Measurements from ENCODE around the gene NSRP1. TPM values are rescaled to one million over a fixed set of nuclear protein-coding genes. Genes with fewer than 3 reads are reported as not detected.
"Not testable (repeated sequence)": the region's sequence is repeated elsewhere in the genome, so short reads cannot be mapped to it uniquely, and the experiment has no call there.

Gene NSRP1
- total RNA-seq, 1 donor from 2014 or later: 11.1 TPM

DNA sequence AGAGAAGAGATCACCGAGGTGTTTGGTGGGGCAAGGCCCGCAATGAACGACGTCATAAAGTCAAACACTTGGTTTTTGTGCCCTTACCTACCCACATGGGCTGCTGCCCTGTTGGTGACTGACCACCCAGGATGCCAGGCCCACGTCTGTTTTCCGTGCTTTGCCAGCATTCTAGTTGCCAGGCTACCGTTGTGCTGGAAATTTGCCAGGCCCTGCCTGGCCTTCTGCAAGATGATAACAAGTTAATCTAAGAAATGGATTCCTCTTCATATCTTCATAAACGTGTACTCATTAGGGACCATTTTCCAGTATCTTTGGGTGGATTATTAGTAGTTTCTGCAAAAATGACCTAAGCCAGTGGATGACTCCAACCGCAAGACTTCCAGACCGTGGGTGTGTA is 83.5 kb downstream of the NSRP1 start:
- Histone ChIP-seq H3K27me3 (ENCODE audit: control insufficient read depth, insufficient read depth, low read length) (no peaks in the 10 kb centered on the region), H3K36me3 (ENCODE audit: control insufficient read depth, insufficient read depth, low read length) (no peaks in the 10 kb centered on the region), H3K4me3 (ENCODE audit: low read depth, low read length) (no peak overlapping the region)
- DNase-seq (ENCODE audit: low read depth): no peak
- TF ChIP-seq, protein P1, sequence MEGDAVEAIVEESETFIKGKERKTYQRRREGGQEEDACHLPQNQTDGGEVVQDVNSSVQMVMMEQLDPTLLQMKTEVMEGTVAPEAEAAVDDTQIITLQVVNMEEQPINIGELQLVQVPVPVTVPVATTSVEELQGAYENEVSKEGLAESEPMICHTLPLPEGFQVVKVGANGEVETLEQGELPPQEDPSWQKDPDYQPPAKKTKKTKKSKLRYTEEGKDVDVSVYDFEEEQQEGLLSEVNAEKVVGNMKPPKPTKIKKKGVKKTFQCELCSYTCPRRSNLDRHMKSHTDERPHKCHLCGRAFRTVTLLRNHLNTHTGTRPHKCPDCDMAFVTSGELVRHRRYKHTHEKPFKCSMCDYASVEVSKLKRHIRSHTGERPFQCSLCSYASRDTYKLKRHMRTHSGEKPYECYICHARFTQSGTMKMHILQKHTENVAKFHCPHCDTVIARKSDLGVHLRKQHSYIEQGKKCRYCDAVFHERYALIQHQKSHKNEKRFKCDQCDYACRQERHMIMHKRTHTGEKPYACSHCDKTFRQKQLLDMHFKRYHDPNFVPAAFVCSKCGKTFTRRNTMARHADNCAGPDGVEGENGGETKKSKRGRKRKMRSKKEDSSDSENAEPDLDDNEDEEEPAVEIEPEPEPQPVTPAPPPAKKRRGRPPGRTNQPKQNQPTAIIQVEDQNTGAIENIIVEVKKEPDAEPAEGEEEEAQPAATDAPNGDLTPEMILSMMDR (IDR thresholded peaks at IDR 0.05; ENCODE audit: insufficient read depth, low read length, poor library complexity, severe bottlenecking): no peak

DNA sequence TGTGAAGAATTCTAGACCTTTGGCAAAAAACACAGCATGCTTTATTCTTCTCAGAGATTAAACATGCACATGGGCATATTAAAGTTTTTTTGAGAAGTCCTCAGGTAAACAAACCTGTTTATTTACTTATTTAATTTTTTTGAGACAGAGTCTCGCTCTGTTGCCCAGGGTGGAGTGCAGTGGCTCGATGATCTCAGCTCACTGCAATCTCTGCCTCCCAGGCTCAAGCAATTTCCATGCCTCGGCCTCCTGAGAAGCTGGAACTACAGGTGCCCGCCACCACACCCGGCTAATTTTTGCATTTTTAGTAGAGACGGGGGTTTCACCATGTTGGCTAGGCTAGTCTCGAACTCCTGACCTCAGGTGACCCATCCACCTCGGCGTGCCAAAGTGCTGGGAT is 84.0 kb downstream of the NSRP1 start:
- not testable (repeated sequence) for H3K4me3 ChIP-seq (ENCODE audit: low read depth, low read length); DNase-seq (ENCODE audit: low read depth); H3K36me3 ChIP-seq (ENCODE audit: control insufficient read depth, insufficient read depth, low read length); H3K27me3 ChIP-seq (ENCODE audit: control insufficient read depth, insufficient read depth, low read length)

DNA sequence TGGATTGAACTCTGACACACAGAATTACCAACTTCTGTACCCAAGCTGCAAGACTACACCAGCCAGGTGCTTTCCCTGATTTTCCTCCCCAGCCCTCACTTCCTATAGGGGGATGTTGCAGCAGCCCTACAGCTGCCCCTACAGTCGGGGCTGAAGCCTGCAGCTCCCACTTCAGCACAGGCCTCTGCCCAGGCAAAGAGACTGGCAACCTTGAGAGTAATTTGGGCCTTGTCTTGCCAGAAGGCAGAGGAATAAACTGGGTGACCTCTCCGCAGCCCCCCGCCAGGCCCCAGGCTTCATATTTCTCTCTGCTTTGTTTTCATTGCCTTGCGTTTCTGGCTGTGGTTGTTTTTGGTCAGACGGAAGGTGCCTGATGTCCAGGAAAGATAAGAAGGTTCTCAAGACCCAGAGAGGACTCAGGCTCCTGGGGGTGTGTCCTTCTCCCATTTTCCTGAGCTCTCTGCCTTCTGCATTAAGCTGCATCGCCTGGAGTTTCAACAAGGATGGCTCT is 86.9 kb downstream of the NSRP1 start:
- Histone ChIP-seq H3K27me3 (ENCODE audit: control insufficient read depth, insufficient read depth, low read length) (no peaks in the 10 kb centered on the region), H3K4me3 (ENCODE audit: low read depth, low read length) (no peak overlapping the region), H3K36me3 (ENCODE audit: control insufficient read depth, insufficient read depth, low read length) (no peaks in the 10 kb centered on the region)
- DNase-seq (ENCODE audit: low read depth): no peak
- TF ChIP-seq, protein P1 (IDR thresholded peaks at IDR 0.05; ENCODE audit: insufficient read depth, low read length, poor library complexity, severe bottlenecking): no peak

DNA sequence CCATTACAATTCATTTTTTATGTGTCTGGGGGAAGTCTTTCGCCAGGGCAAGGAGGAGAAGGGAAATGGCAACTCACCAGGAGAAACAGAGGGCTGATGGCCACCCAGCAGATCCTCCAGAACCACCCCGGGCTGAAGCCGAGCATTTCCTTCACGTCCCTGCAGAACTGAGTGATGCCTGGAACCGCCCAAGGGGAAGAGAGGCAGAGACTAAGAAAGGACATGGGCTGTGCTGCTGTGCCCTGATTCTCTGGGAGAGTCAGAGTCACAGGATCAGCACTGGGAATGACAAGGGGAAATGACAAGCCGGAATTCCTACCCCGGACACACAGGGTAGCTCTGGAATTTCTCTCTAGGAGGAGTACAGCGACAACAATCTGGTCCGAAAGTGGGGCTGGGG is 91.0 kb downstream of the NSRP1 start:
- no peak for DNase-seq (ENCODE audit: low read depth)
- H3K27me3 ChIP-seq (ENCODE audit: control insufficient read depth, insufficient read depth, low read length): no peaks in the 10 kb centered on the region

DNA sequence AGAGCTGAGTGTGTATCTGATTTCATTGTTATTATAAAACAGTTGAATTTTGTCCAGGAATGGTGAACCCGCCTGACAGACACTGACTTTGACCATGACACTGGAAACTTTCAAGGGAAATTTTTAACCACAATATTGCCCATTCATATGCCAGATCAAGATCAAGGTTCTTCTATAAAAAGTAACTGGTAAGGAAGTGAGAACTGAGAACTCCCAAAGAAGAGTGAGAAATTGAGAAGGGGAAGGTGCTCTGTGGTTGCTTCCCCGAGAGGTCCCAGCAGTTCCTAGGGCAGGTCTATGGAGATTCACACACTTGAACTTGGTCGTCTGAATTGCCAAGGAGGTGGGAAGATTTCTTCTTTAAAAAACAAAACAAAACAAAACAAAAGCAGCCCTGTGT is 91.6 kb downstream of the NSRP1 start:
- TF ChIP-seq, protein P1 (IDR thresholded peaks at IDR 0.05; ENCODE audit: insufficient read depth, low read length, poor library complexity, severe bottlenecking): no peak

More for the DNA sequence above, 91.0 kb downstream of the NSRP1 start:
- Histone ChIP-seq H3K36me3 (ENCODE audit: control insufficient read depth, insufficient read depth, low read length) (no peaks in the 10 kb centered on the region), H3K4me3 (ENCODE audit: low read depth, low read length) (no peak overlapping the region)
- TF ChIP-seq, protein P1 (IDR thresholded peaks at IDR 0.05; ENCODE audit: insufficient read depth, low read length, poor library complexity, severe bottlenecking): no peak

DNA sequence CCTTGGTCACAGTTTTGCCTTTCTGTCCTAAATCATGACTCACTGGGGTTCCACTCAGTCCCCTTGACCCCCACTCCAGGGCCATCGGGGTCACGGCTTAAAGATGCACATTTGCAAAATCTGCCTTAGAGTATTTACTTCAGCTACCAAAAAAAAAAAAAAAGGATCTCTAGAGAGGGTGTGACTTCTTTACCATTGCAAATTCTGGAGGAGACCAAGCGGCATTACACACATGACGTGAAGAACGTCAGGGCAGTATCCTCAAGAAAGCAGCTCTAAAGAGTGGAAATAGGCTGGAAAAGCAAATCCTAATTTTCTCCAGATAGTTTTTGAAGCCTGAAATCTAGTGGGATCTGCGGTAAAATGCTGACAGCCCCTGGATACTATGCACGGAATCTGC is 93.3 kb downstream of the NSRP1 start:
- TF ChIP-seq, protein P1 (IDR thresholded peaks at IDR 0.05; ENCODE audit: insufficient read depth, low read length, poor library complexity, severe bottlenecking): no peak

More for the DNA sequence above, 91.6 kb downstream of the NSRP1 start:
- Histone ChIP-seq H3K36me3 (ENCODE audit: control insufficient read depth, insufficient read depth, low read length) (no peaks in the 10 kb centered on the region), H3K27me3 (ENCODE audit: control insufficient read depth, insufficient read depth, low read length) (no peaks in the 10 kb centered on the region), H3K4me3 (ENCODE audit: low read depth, low read length) (no peak overlapping the region)
- DNase-seq (ENCODE audit: low read depth): no peak

More for the DNA sequence above, 93.3 kb downstream of the NSRP1 start:
- no peak for DNase-seq (ENCODE audit: low read depth)
- no peaks in the 10 kb centered on the region for H3K36me3 ChIP-seq (ENCODE audit: control insufficient read depth, insufficient read depth, low read length)
- H3K4me3 ChIP-seq (ENCODE audit: low read depth, low read length): no peak overlapping the region
- no peaks in the 10 kb centered on the region for H3K27me3 ChIP-seq (ENCODE audit: control insufficient read depth, insufficient read depth, low read length)
